Activated T-cell treated with anti-CD3 and anti-CD28 coated beads, Interleukin-2, amount 50 U/mL, for 48 hours (primary cell): Measurements from ENCODE around the gene KLHL30.
"Not testable (repeated sequence)": the region's sequence is repeated elsewhere in the genome, so short reads cannot be mapped to it uniquely, and the experiment has no call there.

Experiments used
- DNase-seq, 2 experiments: peaks; one replicate each; pipeline ENCODE4 v3.0.0-alpha.2; 2020

The KLHL30 gene

DNA sequence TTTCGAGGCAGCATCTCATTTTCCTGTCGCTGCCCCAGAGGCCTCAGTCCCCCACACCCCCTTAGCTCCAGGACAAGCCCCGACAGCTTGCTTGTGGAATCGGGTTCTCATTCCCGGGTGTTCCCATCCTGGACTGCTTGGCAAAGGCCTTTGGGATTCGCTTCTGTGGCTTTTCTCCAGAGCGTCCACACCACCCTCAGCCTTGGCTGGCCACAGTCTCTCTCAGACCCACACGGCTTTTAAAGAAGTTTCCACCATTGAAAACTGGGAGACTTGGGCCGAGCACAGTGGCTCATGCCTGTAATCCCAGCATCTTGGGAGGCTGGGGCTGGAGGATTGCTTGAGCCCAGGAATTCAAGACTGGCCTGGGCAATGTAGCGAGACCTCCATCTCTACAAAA lies 35.6 kb upstream of the KLHL30 start:
- no peak for DNase-seq

DNA sequence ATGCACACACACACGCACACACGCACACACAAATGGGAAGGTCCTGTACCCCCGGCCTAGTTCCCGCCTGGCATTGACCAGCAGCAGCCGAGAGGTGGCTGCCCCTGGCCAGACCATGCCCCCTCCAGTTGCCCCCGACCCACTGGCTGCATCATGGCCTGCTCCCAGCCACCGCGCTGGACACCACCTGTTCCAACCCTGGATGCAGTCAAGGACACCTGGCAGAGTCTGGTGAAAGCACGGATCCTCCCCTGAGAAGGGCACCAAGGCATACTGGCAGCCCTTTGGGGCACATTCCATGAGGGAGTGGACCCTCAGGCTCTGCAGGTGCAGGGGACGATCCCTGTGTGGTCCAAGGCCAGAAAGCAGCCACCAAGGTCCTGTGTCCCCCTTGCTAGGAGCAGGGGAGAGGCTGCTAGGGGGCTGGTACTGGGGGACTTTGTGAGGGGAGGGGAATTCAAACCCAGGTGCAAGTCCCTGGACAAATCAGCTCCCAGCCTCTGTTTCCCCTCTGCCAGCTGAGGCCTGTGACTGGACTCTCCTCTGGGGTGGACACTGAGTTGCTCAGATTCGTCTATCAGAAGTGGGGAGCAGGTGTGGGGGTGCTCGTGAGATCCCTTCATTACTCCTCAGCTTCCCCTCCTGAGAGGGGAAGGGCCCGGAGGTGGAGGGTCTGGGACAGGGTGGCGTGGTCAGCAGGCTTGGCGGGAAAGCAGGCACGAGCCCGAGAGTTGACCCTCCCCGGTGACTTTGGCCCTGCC lies 34.8 kb upstream of the KLHL30 start:
- DNase-seq, result peak in 1 of 2 experiments; percentile 7

GRCh38 chr2:238104226-238104690 lies 34.2 kb upstream of the KLHL30 start:
- DNase-seq, result peak in 1 of 2 experiments; percentile 14

- DNase-seq, result no peak
These were observed 33.6 kb upstream of the KLHL30 start for GRCh38 chr2:238104691-238105371.

- DNase-seq, result no peak
These were observed 32.7 kb upstream of the KLHL30 start for GRCh38 chr2:238105506-238106338.

- no peak for DNase-seq
These were observed 32.1 kb upstream of the KLHL30 start for GRCh38 chr2:238106339-238106697.

DNA sequence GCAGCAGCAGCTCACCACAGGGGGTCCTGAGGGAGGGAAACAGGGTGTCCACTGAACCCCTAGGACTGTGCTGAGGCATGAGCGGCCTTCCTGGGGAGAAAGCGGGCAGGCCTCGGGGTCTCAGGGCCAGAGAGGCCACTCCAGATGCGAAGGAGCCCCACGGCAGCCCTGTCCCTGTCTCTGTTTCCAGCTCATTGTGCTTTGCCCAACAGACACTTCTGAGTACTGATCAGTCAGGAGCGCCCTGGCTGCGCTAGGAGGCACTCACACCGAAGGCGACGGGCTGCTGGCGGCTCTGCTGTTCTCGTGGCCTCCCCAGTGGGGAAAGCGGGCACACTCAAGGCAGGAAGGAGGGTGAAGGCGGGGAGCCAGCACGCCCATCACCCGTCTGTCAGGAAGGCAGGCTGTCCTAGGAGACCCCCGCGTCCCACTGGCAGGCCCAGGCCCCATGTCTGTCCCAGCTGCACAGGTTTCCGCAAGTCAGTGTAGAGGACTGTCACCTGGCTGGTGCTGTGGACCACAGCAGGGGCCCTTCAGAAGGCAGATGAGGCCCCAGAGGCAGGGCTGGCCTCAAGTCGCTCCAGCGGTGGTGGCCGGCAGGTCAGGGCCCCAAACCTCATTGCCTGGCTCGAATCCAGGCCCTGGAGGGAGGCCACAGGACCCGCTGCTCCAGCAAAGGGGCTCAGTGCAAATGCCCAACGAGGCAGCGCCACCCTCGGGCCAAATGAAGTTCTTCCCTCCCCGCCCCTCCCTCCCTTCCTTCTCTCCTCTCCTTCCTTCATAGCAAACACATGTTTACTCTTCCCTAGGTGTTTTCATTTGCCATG lies 31.6 kb upstream of the KLHL30 start:
- DNase-seq, result no peak

DNA sequence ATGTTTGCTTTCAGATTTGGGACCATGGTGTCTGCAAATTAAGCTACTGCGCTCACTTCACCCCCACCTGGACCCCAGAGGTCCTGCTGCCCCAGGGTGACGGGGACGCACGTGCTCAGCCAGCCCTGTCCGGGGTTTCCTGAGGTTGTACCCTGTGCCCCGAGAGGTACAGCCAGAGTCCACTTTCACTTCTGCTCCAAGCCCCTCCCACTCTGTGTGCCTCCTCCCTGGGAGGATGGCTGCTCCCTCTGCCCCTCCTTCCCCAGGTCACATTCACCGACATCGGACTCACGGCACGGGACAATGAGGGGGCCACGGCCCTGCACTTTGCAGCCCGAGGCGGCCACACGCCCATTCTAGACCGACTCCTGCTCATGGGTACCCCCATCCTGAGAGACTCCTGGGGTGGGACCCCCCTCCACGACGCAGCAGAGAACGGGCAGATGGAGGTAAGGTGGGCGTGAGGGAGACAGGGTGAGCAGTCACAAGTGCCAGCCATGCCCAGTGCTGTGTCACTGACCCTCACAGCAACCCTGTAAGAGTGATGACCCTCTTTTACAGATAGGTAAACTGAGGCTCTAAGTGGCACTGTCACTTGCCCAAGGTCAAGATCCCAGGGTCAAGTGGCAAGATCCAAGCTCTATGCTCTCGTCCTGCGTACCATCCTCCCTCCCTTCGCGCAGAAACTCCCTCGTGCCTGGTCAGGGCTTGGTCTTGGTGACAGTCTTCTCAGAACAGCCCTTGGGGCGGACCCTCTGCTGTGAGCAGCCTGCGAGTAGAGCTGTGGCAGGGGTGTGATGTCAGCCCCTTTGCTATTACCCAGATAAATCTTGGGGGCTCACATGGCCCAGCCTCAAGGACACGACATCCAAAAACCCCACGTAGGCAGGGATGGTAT lies 30.7 kb upstream of the KLHL30 start:
- DNase-seq, result no peak

- DNase-seq, result no peak
These were observed 29.9 kb upstream of the KLHL30 start for GRCh38 chr2:238108423-238109183.

DNA sequence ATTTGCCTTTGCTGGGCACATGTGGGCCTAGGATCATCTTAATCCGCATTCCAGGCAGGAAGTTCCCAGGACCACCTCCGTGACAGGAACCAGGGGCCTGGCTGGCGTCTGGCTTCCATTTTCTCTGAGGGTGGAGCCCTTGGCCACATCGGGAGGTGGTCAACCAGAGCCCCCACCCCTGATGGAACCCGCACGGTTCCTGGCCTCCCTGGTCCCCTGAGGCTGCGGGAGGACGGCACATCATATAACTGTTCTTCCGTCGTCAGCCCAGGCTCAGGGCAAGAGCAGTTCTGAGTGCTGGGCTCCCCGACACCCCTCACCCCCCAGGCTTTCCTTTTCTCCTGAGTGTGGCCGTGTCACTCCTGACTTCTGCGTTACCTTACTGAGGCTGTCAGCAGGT lies 24.9 kb upstream of the KLHL30 start:
- no peak for DNase-seq

GRCh38 chr2:238114331-238114841 lies 24.1 kb upstream of the KLHL30 start:
- no peak for DNase-seq

GRCh38 chr2:238114851-238115660 lies 23.4 kb upstream of the KLHL30 start:
- DNase-seq, result no peak

DNA sequence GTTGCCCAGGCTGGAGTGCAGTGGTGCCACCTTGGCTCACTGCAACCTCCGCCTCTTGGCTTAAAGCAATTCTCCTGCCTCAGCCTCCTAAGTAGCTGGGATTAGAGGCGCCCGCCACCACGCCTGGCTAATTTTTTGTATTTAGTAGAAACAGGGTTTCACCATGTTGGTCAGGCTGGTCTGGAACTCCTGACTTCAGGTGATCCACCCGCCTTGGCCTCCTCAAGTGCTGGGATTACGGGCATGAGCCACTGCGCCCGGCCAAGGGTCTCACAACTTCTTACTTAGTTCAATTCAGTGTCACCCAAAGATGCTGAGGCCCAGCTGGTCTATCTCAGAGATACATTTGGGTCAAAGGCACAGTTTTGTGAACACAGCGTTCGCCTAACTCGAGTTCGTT lies 22.8 kb upstream of the KLHL30 start:
- DNase-seq, result not testable (repeated sequence)

DNA sequence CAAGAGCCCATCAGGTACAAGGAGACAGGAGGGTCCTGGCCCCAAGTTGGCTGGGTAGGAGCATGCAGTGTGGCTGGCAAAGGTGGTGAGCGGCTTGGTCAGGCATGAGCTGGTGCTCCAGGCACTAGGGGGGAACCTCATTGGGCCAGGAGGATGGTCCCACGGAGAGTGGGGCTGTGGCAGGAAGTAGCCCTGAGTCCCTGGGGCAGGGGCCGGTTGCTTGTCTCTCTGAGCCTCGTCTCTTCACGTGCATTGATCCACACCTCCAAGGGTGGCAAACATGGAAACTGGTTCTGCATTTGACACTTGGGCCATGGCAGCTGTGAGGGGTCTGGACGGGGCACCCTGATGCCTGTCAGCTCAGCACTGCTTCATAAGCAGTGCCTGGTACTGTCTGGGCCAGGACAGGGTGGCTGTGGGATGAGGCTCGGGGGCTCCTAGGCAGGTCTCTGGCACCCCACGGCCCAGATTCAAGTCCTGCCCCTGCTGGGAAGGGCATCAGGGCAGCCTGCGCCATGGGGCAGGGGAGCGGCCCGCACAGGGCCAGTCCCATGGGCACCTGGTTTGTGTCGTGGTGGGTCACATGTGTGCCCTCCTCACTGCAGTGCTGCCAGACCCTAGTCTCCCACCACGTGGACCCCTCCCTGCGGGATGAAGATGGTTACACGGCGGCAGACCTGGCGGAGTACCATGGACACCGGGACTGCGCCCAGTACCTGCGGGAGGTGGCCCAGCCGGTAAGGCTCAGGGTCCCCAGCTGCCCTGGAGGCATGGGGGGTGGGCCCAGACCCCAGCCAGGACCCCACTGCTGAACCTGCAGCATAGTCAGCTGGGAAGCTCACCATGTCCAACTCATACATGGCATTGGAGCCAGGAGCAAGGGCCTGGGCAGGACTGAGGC lies 21.9 kb upstream of the KLHL30 start:
- DNase-seq, result no peak

DNA sequence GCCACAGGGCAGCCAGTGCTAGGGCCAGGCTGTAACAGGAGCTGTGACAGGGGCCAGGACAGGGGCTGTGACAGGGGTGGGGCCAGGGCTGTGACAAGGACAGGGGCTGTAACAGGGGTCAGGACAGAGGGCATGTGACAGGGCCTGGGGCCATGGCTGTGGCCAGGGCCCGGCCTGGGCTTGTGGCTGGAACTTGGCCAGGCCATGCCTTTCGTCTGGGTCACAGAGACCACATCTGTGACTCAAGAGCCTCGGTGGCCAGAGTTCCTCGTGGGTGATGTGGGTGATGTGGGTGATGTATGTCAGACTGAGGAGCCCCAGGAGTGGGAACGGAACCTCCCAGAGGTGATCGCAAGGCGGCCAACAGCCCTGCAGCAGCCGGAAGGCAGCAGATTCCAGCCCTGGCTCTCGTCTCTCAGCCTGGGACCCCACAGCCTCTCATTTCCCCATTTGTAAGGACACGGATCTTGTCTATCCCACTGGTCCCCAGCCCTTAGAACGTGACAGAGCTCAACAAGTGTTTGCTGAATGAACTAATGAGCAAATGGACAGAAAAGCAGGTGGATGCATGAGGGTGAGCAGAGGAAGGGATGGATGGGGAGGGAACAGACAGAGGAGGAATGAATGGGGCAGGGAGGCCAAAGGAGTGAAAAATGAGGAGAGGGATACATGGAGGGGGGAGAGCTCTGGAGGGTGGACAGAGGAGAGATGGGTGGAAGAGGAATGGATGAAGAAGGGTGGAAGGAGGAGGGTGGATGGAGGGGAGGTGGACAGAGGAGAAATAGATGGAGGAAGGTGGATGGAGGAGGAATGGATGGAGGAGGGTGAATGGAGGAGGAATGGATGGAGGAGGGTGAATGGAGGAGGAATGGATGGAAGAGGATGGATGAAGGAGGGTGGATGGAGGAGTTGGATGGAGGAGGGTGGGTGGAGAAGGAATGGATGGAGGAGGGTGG lies 21.0 kb upstream of the KLHL30 start:
- no peak for DNase-seq

- no peak for DNase-seq
These were observed 18.6 kb upstream of the KLHL30 start for GRCh38 chr2:238119756-238120462.
